ACC112 (cell line): ENCODE measurements around the gene ASB2.

ENCODE experiments used
- H2AFZ ChIP-seq: fragments of 200-600 bp; sonication (generic); one replicate; pipeline ENCODE4 v1.6.0; 2017; ENCODE audit warnings: antibody characterized with exemption, low read length; ENCODE audit not compliant: unreplicated experiment
- H3K27ac ChIP-seq: fragments of 200-600 bp; sonication (generic); 2 replicates; pipeline ENCODE4 v1.5.1; 2014; ENCODE audit warnings: low read depth, mild to moderate bottlenecking, antibody characterized with exemption, low read length, moderate library complexity
- H3K27me3 ChIP-seq: fragments of 200-600 bp; sonication (generic); 2 replicates; pipeline ENCODE4 v1.6.1; 2014; ENCODE audit warnings: mild to moderate bottlenecking, antibody characterized with exemption, low read length, moderate library complexity, mixed read lengths; ENCODE audit not compliant: insufficient read depth
- H3K36me3 ChIP-seq: fragments of 200-600 bp; sonication (generic); 2 replicates; pipeline ENCODE4 v1.6.1; 2016; ENCODE audit warnings: mild to moderate bottlenecking, antibody characterized with exemption, low read length, moderate library complexity, mixed read lengths; ENCODE audit not compliant: insufficient read depth
- H3K4me1 ChIP-seq: fragments of 200-600 bp; sonication (generic); one replicate; pipeline ENCODE4 v1.6.1; 2016; ENCODE audit warnings: low read length, mixed read lengths; ENCODE audit not compliant: insufficient read depth, unreplicated experiment, control insufficient read depth
- H3K4me3 ChIP-seq: fragments of 200-600 bp; sonication (generic); 2 replicates; pipeline ENCODE4 v1.5.1; 2014; ENCODE audit warnings: mild to moderate bottlenecking, low read depth, low read length
- H3K79me2 ChIP-seq: fragments of 200-600 bp; sonication (generic); one replicate; pipeline ENCODE4 v1.6.0; 2016; ENCODE audit warnings: low read length; ENCODE audit not compliant: control insufficient read depth, unreplicated experiment, insufficient read depth

ASB2 gene

DNA sequence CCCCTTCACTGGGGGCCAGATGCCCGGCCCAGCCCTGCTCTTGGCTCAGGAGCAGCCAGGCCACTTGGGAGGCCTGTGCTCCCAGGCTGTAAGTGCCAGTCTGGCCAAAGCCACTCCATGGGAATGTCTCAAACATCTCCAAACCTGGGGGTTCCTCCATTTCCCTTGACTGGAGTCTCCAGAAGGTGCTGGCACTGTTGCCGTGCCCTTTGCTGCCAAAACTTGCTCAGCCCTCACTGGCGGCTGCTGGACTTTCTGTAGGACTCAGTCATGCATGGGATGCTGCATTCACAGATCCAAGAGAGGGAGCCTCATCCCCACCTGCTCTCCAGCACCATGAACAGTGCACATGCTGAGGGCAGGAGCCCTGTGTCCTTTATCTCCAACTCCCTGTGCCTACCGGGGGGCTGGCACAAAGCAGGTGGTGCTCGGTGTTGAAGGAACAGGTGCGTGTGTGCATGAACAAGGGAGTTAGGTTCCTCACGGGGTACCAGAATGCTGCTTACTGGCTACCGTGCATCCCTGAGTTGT is 40.1 kb upstream of the ASB2 start:
- no peaks in the 10 kb centered on the region for H3K36me3 ChIP-seq
- H2AFZ ChIP-seq = no peak overlapping the region
- H3K27me3 ChIP-seq = peaks cover 33% of the 10 kb centered on the region
- H3K4me1 ChIP-seq = no peaks in the 10 kb centered on the region
- no peaks in the 10 kb centered on the region for H3K79me2 ChIP-seq
- H3K27ac ChIP-seq = no peak overlapping the region
- no peak overlapping the region for H3K4me3 ChIP-seq

DNA sequence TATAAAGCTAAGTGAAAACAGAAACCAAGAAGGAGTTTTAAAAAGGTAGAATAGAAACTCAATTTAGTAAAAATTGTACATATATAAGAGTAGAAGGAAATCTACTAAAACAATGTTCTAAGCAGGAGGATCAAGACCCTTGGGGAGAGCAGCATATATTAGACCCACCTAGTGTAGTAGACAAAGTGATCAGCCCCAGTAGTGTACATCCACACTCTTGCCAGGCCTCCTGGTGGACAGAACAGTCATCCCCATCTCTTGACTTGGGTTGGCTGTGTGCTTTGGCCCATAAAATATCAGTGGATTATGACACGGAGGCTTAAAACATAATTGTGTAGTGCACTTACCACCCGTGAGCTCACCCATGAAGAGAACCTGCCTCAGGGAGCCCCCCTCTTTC is 38.9 kb upstream of the ASB2 start:
- H2AFZ ChIP-seq = no peak overlapping the region
- H3K27me3 ChIP-seq = peaks cover 37% of the 10 kb centered on the region
- no peaks in the 10 kb centered on the region for H3K4me1 ChIP-seq
- no peaks in the 10 kb centered on the region for H3K79me2 ChIP-seq
- H3K4me3 ChIP-seq = no peak overlapping the region
- H3K36me3 ChIP-seq = no peaks in the 10 kb centered on the region
- H3K27ac ChIP-seq = no peak overlapping the region

DNA sequence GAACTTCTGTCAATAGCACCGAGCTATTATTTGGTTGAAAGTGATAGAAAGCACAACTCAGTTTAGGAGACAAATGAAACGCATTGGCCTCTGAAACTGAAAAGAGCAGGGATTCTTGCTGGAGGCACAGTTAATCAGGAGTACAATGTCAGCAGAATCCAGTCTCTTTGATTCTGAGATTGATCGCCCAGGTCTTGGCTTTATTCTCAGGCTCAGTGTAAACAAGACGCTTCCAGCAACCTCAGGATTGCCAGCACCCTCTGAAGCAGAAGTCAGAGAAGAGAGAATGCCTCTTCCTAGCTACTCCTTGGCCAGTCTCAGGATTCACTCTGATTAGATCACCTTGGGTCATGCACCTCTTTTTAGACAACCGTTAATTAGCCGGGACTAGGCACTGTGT is 38.0 kb upstream of the ASB2 start:
- Histone ChIP-seq H3K4me1 (peaks cover 3% of the 10 kb centered on the region), H3K4me3 (no peak overlapping the region), H3K27me3 (peaks cover 37% of the 10 kb centered on the region), H3K27ac (no peak overlapping the region), H3K36me3 (no peaks in the 10 kb centered on the region), H2AFZ (no peak overlapping the region), H3K79me2 (no peaks in the 10 kb centered on the region)

DNA sequence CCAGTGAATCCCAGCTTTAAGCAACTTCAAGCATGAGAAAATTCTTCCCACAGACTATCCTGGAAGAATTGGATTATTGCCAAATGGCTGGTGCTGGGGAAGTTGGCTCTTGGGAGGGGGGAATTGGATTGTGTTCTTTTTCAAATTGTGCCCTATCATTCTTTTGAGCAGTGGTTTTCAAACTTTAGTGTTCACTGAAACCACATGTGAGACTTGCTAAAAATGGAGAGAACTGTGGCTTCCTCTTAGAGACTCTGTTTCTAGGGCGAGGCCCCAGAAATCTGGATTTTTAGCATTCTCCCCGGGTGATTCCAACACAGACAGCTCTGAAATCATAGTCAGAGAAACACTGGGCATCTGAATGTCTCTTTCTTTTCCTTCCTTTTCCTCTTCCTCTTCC is 35.4 kb upstream of the ASB2 start:
- Histone ChIP-seq H3K36me3 (no peaks in the 10 kb centered on the region), H3K4me3 (no peak overlapping the region), H3K27ac (no peak overlapping the region), H2AFZ (no peak overlapping the region), H3K79me2 (no peaks in the 10 kb centered on the region), H3K4me1 (peaks cover 3% of the 10 kb centered on the region), H3K27me3 (peaks cover 21% of the 10 kb centered on the region)

DNA sequence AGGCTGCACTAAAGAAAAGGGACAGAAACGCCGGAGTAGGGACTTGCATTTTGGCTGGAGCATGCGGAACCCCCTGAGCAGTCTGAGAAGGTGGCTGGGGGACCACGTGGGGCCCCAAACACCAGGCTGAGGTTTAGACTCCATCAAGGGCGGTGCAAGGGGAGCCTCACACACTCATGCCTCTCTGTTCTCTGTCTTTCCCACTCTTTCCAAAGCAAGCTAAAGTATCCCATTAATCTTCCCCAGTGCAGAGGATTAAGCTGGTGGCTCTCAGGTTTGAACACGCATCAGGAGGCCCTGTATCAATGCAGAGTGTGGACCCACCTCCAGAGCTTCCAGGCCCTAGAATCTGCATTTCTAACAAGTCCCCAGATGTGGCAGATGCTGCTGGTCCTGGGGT is 34.3 kb upstream of the ASB2 start:
- Histone ChIP-seq H3K4me3 (no peak overlapping the region), H3K4me1 (peaks cover 7% of the 10 kb centered on the region), H3K27ac (no peak overlapping the region), H3K36me3 (no peaks in the 10 kb centered on the region), H3K79me2 (no peaks in the 10 kb centered on the region), H2AFZ (no peak overlapping the region), H3K27me3 (peaks cover 11% of the 10 kb centered on the region)

DNA sequence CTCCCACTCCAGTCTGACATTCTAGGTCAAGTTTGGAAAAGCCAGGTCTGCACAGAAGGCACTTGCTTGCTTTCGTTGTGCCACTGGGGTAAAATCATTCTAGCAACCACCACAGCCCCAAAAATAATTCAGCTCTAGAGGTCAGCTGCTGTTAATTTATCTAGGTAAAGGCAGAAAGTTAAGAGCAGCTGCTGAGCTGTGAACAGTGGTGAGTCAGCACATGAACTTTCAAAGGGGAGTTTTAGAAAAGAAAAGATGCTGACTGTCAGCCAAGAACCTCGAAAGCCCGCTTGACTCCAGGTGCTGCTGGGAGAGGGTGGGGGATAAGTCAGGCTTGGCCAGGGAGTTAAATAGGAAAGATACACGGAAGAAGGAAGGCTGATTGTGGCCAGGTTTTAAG is 33.4 kb upstream of the ASB2 start:
- Histone ChIP-seq H3K27me3 (peaks cover 6% of the 10 kb centered on the region; the same call in 1 of the 2 replicates), H2AFZ (no peak overlapping the region), H3K4me1 (peaks cover 10% of the 10 kb centered on the region), H3K4me3 (no peak overlapping the region), H3K36me3 (no peaks in the 10 kb centered on the region), H3K27ac (no peak overlapping the region), H3K79me2 (no peaks in the 10 kb centered on the region)

DNA sequence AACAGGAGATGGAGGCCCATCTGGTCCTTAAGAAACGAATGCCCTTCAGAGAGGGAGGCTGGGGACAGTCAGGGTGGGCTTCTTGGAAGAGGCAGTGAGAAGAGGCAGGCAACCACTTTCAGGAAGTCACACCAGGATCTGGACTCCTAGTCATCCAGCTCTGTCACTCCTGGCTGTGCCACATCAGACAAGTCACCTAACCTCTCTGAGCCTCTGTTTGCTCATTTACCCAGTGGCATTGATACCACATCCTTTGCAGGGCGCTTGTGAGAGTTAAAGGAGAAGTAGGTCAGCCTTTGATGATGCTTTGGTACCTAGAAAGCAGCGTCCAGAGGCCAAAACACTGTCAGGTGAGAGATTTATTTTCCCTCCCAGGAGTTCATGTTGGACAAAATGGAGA is 31.9 kb upstream of the ASB2 start:
- H3K4me1 ChIP-seq = peaks cover 10% of the 10 kb centered on the region
- peaks cover 6% of the 10 kb centered on the region; the same call in 1 of the 2 replicates for H3K27me3 ChIP-seq
- no peaks in the 10 kb centered on the region for H3K79me2 ChIP-seq
- no peaks in the 10 kb centered on the region for H3K36me3 ChIP-seq
- no peak overlapping the region for H3K27ac ChIP-seq
- H2AFZ ChIP-seq = no peak overlapping the region
- H3K4me3 ChIP-seq = no peak overlapping the region

DNA sequence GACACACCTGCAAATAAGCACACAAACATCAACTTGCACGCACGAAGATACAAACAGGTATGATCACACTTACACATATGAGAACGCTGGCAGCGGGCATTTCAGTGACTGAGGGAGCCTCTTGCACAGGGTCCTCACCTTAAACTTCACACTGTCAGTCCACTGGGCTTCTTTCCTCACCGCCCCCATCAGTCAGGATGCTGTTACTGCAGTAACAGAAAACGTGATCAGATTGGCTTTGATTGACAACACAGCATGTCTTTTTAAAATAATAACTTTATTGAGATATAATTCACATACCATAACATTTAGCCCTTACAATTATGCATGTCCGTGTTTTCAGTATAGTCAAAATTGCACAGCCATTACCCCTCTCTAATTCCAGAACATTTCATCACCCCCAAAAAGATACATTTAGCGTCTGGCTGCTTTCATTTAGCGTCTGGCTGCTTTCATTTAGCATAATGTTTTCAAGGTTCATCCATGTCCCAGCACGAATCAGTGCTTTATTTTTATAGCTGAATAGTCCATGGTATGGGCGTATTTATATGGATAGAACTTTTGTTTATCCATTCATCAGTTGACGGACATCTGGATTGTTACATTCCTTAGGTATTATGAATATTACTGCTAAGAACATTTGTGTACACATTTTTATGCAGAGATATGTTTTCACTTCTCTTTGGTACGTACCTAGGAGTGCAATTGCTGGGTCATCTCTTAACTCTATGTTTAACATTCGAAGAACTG is 29.1 kb upstream of the ASB2 start:
- peak overlapping the region; percentile 18 for H2AFZ ChIP-seq
- no peaks in the 10 kb centered on the region for H3K36me3 ChIP-seq
- H3K4me1 ChIP-seq = peaks cover 10% of the 10 kb centered on the region
- peaks cover 5% of the 10 kb centered on the region; the same call in 1 of the 2 replicates for H3K27me3 ChIP-seq
- no peaks in the 10 kb centered on the region for H3K79me2 ChIP-seq
- H3K27ac ChIP-seq = no peak overlapping the region
- peak overlapping the region; percentile 74 for H3K4me3 ChIP-seq

DNA sequence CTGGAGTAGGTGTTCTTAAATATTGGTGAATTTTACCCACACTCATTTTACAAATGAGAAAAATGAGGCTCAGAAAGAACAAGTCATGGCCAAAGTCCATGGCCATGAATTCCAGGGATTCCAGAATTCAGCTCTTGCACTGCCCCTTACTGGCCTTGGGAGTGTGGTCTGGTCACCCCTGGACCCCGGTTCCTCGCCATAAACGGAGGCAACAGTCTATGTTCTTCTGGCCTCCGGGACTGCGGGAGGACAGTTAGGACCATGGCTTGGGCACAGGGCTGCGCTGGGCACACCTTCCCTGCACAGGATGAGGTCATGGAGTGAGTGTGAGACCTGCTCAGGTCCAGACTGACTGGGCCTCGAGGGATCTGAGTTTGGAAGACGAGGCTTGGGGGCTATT is 27.6 kb upstream of the ASB2 start:
- H2AFZ ChIP-seq = no peak overlapping the region
- H3K27ac ChIP-seq = no peak overlapping the region
- no peaks in the 10 kb centered on the region for H3K36me3 ChIP-seq

DNA sequence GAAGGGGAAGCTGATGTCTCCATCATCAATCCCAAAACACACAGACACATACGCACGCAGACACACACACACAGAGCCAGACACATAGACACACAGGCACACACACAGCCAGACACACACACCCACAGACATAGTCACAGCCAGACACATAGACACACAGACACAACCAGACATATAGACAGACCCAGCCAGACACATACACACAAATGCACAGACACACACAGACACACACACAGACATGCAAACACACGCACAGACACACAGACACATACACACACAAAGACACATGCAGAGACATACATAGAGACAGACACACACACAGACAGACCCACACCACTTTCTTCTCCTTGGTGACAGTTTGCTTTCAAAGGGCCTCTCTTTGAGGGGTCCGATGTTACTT is 27.0 kb upstream of the ASB2 start:
- H3K4me1 ChIP-seq = peaks cover 7% of the 10 kb centered on the region
- H2AFZ ChIP-seq = no peak overlapping the region
- H3K79me2 ChIP-seq = no peaks in the 10 kb centered on the region
- no peak overlapping the region for H3K27ac ChIP-seq
- H3K27me3 ChIP-seq = peaks cover 5% of the 10 kb centered on the region; the same call in 1 of the 2 replicates
- H3K4me3 ChIP-seq = no peak overlapping the region
- H3K36me3 ChIP-seq = no peaks in the 10 kb centered on the region

More for the DNA sequence above, 27.6 kb upstream of the ASB2 start:
- no peaks in the 10 kb centered on the region for H3K79me2 ChIP-seq
- H3K27me3 ChIP-seq = peaks cover 5% of the 10 kb centered on the region; the same call in 1 of the 2 replicates
- H3K4me3 ChIP-seq = no peak overlapping the region
- peaks cover 7% of the 10 kb centered on the region for H3K4me1 ChIP-seq
